ENCODE results near the gene AZU1.

Gene AZU1

GRCh38 chr19:867301-867793 is 39.7 kb downstream of the AZU1 start:
- no peak for TF ChIP-seq CTCF (IDR thresholded peaks at IDR 0.05; ENCODE audit: low read depth, low read length)
- H3K4me3 ChIP-seq (ENCODE audit: low read depth, low read length): no peak overlapping the region

- H3K4me3 ChIP-seq (ENCODE audit: low read depth, low read length): no peak overlapping the region
- TF ChIP-seq CTCF (IDR thresholded peaks at IDR 0.05; ENCODE audit: low read depth, low read length): no peak
Observed at GRCh38 chr19:867855-868457, 40.3 kb downstream of the AZU1 start.

DNA sequence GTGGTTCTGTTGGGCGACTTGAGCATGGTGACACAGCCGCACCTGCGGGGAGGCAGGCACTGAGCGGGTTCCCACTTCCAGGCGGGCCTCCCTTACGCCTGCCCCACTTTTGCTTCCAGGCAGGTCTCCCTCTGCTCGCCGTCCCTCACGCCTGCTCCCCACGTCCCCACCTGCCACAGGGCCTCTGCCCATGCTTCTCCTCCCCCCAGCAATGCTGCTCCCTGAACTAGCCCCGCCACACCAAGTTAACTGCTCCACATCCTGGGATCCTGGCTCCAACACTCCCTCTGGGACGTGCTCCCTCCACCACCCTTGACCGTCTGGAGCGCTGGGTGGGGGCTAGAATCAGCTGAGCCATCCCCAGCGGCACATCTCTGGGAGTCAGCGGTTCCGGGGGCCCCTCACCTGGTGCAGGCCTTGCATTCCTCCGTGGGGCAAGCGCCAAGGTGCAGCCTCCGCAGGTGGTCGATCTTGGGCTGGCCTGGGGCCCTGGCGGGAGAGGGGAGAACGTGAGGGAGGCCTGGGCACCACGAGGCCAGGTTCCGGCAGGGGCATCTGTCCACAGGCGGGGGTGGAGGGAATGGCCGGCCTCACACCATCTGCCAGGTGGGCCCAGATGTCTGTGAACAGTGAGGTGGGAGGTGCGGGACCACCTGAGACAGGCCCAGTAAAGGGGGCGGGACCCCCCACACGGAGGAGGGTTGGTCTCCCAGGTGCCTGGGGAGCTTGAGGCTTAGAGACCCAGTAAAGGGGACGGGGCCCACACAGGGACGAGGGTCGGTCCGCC is 41.0 kb downstream of the AZU1 start:
- no peak for TF ChIP-seq CTCF (IDR thresholded peaks at IDR 0.05; ENCODE audit: low read depth, low read length)

DNA sequence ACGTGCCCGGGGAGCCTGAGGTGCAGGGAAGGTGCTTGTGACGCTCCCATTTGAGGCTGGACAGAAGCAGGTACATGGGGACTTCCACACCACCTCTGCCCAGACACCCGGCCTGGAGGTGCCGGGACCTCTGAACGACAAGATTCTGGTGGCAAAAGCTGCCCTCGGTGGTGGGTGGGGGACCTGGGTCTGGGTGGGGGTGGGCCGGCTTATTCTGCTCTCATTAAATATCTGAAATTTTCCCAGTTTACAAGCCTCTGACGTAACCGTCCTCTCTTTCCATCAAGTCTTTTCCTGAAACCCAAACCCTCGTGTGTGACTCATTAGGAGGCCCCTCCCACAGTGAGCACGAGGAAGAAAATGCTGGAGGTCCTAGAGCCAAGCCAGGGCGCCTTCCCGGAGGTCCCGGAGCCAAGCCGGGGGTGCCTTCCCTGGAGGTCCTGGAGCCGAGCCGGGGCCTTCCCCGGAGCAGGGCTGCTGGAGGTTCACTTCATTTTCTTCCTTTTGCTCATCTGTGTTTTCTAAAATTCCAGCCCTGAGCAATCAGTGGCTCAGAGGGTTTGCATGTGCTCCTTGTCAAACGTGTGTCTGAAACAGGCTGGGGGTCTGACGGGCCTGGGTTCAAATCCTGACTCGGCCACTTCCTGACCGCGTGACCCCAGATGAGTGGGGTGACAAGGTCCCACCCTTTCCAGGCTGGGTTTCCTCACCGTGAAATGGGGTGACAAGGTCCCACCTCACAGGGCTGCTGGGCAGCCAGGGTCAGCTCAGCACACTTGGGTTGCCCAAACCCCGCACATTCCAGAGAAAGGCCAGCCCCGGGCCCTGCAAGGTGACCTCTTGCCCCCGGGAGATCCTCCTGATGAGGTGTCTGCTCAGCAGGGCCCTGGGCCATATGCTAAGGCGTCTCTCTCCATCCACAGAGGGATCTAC is 41.9 kb downstream of the AZU1 start:
- TF ChIP-seq CTCF (IDR thresholded peaks at IDR 0.05; ENCODE audit: low read depth, low read length): no peak
- no peak overlapping the region for H3K4me3 ChIP-seq (ENCODE audit: low read depth, low read length)

More for the DNA sequence above, 41.0 kb downstream of the AZU1 start:
- H3K4me3 ChIP-seq (ENCODE audit: low read depth, low read length): no peak overlapping the region

- H3K4me3 ChIP-seq (ENCODE audit: low read depth, low read length): no peak overlapping the region
- no peak for TF ChIP-seq CTCF (IDR thresholded peaks at IDR 0.05; ENCODE audit: low read depth, low read length)
Observed at GRCh38 chr19:870314-870713, 42.7 kb downstream of the AZU1 start.

DNA sequence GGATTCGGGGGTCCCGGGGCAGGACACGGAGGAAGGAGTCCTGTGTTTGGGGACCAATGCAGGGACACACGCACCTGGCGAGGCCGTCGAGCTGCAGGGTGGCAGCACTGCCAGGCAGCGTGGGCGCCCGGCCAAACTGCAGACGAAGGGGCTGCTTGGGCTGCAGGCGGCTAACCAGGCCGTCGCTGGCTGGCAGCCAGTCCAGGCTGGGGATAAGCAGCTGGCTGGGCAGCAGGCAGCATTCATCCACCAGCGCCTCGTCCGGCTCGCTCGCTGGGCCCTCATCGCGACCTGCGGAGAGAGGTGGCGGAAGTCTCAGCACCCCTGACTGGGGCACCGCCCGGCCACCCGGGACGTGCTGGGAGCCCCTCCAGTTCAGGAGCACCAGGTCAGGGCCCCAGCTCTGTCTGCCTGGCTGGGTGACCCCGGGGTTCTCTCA is 43.3 kb downstream of the AZU1 start:
- no peak overlapping the region for H3K4me3 ChIP-seq (ENCODE audit: low read depth, low read length)
- TF ChIP-seq CTCF (IDR thresholded peaks at IDR 0.05; ENCODE audit: low read depth, low read length): no peak
